HCT116 (cell line): ENCODE results near the gene IRAG1. TPM values are rescaled to one million over a fixed set of nuclear protein-coding genes. Genes with fewer than 3 reads are reported as not detected.

Experiments
- ATAC-seq: fragments of 200-7000 bp; cut with Tn5 transposase; 2 replicates; pipeline ENCODE4 v1.9.1; 2020; ENCODE audit warnings: mild to moderate bottlenecking, moderate library complexity
- BruUV-seq: library from RNA; stranded (reverse); fragments of 400-500 nt; replicated peaks from 2 replicates; lab custom pipeline; 2021; lab: Mats Ljungman, UMichigan
- CTCF ChIA-PET: fragments of 300-600 bp; sonication (Branson Sonifier 250); formaldehyde crosslinking; loops from one replicate; lab custom pipeline; 2021; ENCODE audit warnings: antibody characterized with exemption; lab: Charles Lee
- POLR2A ChIA-PET: fragments of 300-600, 350-600 bp; sonication (Branson Sonifier 250); formaldehyde crosslinking; loops from one replicate; lab custom pipeline; 2021; ENCODE audit warnings: antibody characterized with exemption; lab: Charles Lee
- RAD21 ChIA-PET, 2 experiments: fragments of 300-600 bp; sonication (Branson Sonifier 250); formaldehyde crosslinking; loops; one replicate each; lab custom pipeline; 2023; ENCODE audit warnings: low total read pairs in 2 of 2; ENCODE audit not compliant: uncharacterized antibody in 2 of 2, unreplicated experiment in 2 of 2, low non-redundant PET in 1 of 2; lab: Charles Lee
- DNase-seq: peaks from one replicate; pipeline ENCODE4 v3.0.0-alpha.2; 2010; ENCODE audit warnings: low read depth, low spot score
- H2AFZ ChIP-seq: fragments of 200-600 bp; shearing (Covaris generic), sonication (generic); 2 replicates; pipeline ENCODE4 v1.6.1; 2017; ENCODE audit warnings: low read depth, mixed run types, mixed read lengths, antibody characterized with exemption, low read length; ENCODE audit not compliant: poor library complexity, severe bottlenecking
- H3K27ac ChIP-seq: 2 replicates; pipeline ENCODE4 v1.5.1; 2012; ENCODE audit warnings: low read depth, low read length
- H3K27me3 ChIP-seq: fragments of 200-600 bp; sonication (generic); 2 replicates; pipeline ENCODE4 v1.6.1; 2016; ENCODE audit warnings: mixed run types, low read length, mixed read lengths; ENCODE audit not compliant: insufficient read depth
- H3K36me3 ChIP-seq, 2 experiments: fragments of 200-500 bp in 1 of 2; fragments of 200-600 bp in 1 of 2; sonication (Bioruptor generic) in 1 of 2; sonication (generic) in 1 of 2; 2 replicates each; pipeline versions ENCODE4 v1.5.1 to v1.6.1; 2014 to 2016; ENCODE audit warnings: low read length in 2 of 2, inconsistent platforms in 1 of 2, mixed read lengths in 1 of 2, mixed run types in 1 of 2; ENCODE audit not compliant: insufficient read depth in 2 of 2, control insufficient read depth in 1 of 2
- H3K4me1 ChIP-seq, 2 experiments: fragments of 200-600 bp in 1 of 2; sonication (generic) in 1 of 2; 2 replicates each; pipeline versions ENCODE4 v1.5.1 to v1.6.1; 2012 to 2017; ENCODE audit warnings: low read length in 2 of 2, inconsistent platforms in 1 of 2, mild to moderate bottlenecking in 1 of 2, mixed read lengths in 1 of 2, mixed run types in 1 of 2, moderate library complexity in 1 of 2; ENCODE audit not compliant: insufficient read depth in 2 of 2, control insufficient read depth in 1 of 2
- H3K4me2 ChIP-seq: fragments of 200-600 bp; sonication (generic); 2 replicates; pipeline ENCODE4 v1.6.1; 2017; ENCODE audit warnings: mixed run types, low read length, mixed read lengths
- H3K4me3 ChIP-seq, 2 experiments: fragments of 200-600 bp in 1 of 2; sonication (generic) in 1 of 2; replicated peaks in 1 of 2; 2 replicates each; pipeline ENCODE4 v1.5.1; 2011 to 2016; ENCODE audit warnings: low read length in 2 of 2, control low read depth in 1 of 2, low read depth in 1 of 2, mild to moderate bottlenecking in 1 of 2, mixed read lengths in 1 of 2, mixed run types in 1 of 2
- H3K79me2 ChIP-seq: fragments of 200-600 bp; sonication (generic); 2 replicates; pipeline ENCODE4 v1.6.1; 2017; ENCODE audit warnings: mild to moderate bottlenecking, mixed run types, low read length, moderate library complexity, mixed read lengths; ENCODE audit not compliant: insufficient read depth
- H3K9ac ChIP-seq: fragments of 200-600 bp; sonication (generic); 2 replicates; pipeline ENCODE4 v1.6.1; 2016; ENCODE audit warnings: low read length, mixed read lengths
- H3K9me2 ChIP-seq: fragments of 200-600 bp; sonication (generic), shearing (Covaris generic); 2 replicates; pipeline ENCODE4 v1.6.1; 2017; ENCODE audit warnings: mixed run types, mild to moderate bottlenecking, moderate library complexity; ENCODE audit not compliant: insufficient read depth
- H3K9me3 ChIP-seq, 2 experiments: fragments of 200-500 bp in 1 of 2; fragments of 200-600 bp in 1 of 2; sonication (Bioruptor generic) in 1 of 2; sonication (generic) in 1 of 2; 2 replicates each; pipeline ENCODE4 v1.6.1; 2014 to 2017; ENCODE audit warnings: low read length in 2 of 2, mixed read lengths in 2 of 2, inconsistent platforms in 1 of 2, low read depth in 1 of 2, mild to moderate bottlenecking in 1 of 2, mixed run types in 1 of 2, moderate library complexity in 1 of 2; ENCODE audit not compliant: control insufficient read depth in 1 of 2, insufficient read depth in 1 of 2
- H4K20me1 ChIP-seq: fragments of 200-600 bp; sonication (generic), shearing (Covaris generic); 2 replicates; pipeline ENCODE4 v1.6.1; 2017; ENCODE audit warnings: mixed run types, mild to moderate bottlenecking, moderate library complexity; ENCODE audit not compliant: insufficient read depth
- CBX3 ChIP-seq: IDR thresholded peaks from 2 replicates; pipeline ENCODE4 v1.6.1; 2012; ENCODE audit warnings: low read depth
- CEBPB ChIP-seq: IDR thresholded peaks from 2 replicates; pipeline ENCODE4 v1.6.1; 2012; ENCODE audit warnings: low read depth
- EGR1 ChIP-seq: IDR thresholded peaks from 2 replicates; pipeline ENCODE4 v1.6.1; 2012; ENCODE audit warnings: low read depth
- ELF1 ChIP-seq: IDR thresholded peaks from 2 replicates; pipeline ENCODE4 v1.6.1; 2012; ENCODE audit warnings: low read depth, borderline replicate concordance
- EZH2 ChIP-seq: fragments of 200-600 bp; sonication (generic); IDR thresholded peaks from 2 replicates; pipeline ENCODE4 v1.6.1; 2017; ENCODE audit warnings: antibody characterized with exemption, mixed run types
- EZH2phosphoT487 ChIP-seq: fragments of 200-600 bp; IDR thresholded peaks from 2 replicates; pipeline ENCODE4 v1.6.1; 2018; ENCODE audit warnings: antibody characterized with exemption, borderline replicate concordance
- FOSL1 ChIP-seq: IDR thresholded peaks from 2 replicates; pipeline ENCODE4 v1.6.1; 2012; ENCODE audit warnings: low read depth
- JUND ChIP-seq: IDR thresholded peaks from 2 replicates; pipeline ENCODE4 v1.6.1; 2012
- POLR2AphosphoS5 ChIP-seq: IDR thresholded peaks from 2 replicates; pipeline ENCODE4 v1.6.1; 2011; ENCODE audit warnings: mild to moderate bottlenecking, low read depth, low read length, moderate library complexity
- RAD21 ChIP-seq: IDR thresholded peaks from 2 replicates; pipeline ENCODE4 v1.6.1; 2012; ENCODE audit warnings: low read depth, mild to moderate bottlenecking
- SIN3A ChIP-seq: IDR thresholded peaks from 2 replicates; pipeline ENCODE4 v1.6.1; 2012; ENCODE audit warnings: low read depth
- SP1 ChIP-seq: IDR thresholded peaks from 2 replicates; pipeline ENCODE4 v1.6.1; 2012; ENCODE audit warnings: low read depth
- TCF7L2 ChIP-seq: IDR thresholded peaks from 2 replicates; pipeline ENCODE4 v1.7.0; 2011; ENCODE audit warnings: borderline replicate concordance, inconsistent platforms; ENCODE audit not compliant: insufficient read depth, insufficient read length; ENCODE audit errors: extremely low read depth
- YY1 ChIP-seq: IDR thresholded peaks from 2 replicates; pipeline ENCODE4 v1.6.1; 2011; ENCODE audit warnings: low read length, low read depth, moderate library complexity, mild to moderate bottlenecking; ENCODE audit not compliant: insufficient replicate concordance; ENCODE audit errors: extremely low read depth
- ZFX ChIP-seq: fragments of 450-650 bp; IDR thresholded peaks from 2 replicates; pipeline ENCODE4 v1.6.1; 2017
- ZNF274 ChIP-seq: fragments of 200-500 bp; sonication (Bioruptor generic); IDR thresholded peaks from 2 replicates; pipeline ENCODE4 v1.6.1; 2014; ENCODE audit warnings: mild to moderate bottlenecking, low read depth, low read length, inconsistent platforms
- intact Hi-C: fragments of 100-400 bp; cut with micrococcal nuclease; formaldehyde crosslinking; loops from 2 replicates; pipeline ENCODE4 v1.10.0; 2022
- total RNA-seq: library from RNA; stranded (reverse); gene quantifications from one replicate; pipeline ENCODE4 v1.2.1, GENCODE V29; 2021; ENCODE audit not compliant: unreplicated experiment
- TF ChIP-seq, protein P1 (sequence below): IDR thresholded peaks from 2 replicates; pipeline ENCODE4 v1.6.1; 2012
- TF ChIP-seq, protein P2 (sequence below), 3 experiments: fragments of 200-600 bp in 1 of 3; sonication (generic) in 1 of 3; IDR thresholded peaks in 2 of 3; conservative IDR thresholded peaks in 1 of 3; 2 replicates each; pipeline ENCODE4 v1.5.1; 2012 to 2017; ENCODE audit warnings: low read depth in 2 of 3, low read length in 2 of 3, antibody characterized with exemption in 1 of 3, borderline replicate concordance in 1 of 3, control low read depth in 1 of 3, mild to moderate bottlenecking in 1 of 3, mixed read lengths in 1 of 3, mixed run types in 1 of 3, moderate library complexity in 1 of 3; ENCODE audit not compliant: insufficient read depth in 1 of 3

IRAG1 gene
- total RNA-seq, 1 experiment from 2014 or later, result 3.7 TPM

DNA sequence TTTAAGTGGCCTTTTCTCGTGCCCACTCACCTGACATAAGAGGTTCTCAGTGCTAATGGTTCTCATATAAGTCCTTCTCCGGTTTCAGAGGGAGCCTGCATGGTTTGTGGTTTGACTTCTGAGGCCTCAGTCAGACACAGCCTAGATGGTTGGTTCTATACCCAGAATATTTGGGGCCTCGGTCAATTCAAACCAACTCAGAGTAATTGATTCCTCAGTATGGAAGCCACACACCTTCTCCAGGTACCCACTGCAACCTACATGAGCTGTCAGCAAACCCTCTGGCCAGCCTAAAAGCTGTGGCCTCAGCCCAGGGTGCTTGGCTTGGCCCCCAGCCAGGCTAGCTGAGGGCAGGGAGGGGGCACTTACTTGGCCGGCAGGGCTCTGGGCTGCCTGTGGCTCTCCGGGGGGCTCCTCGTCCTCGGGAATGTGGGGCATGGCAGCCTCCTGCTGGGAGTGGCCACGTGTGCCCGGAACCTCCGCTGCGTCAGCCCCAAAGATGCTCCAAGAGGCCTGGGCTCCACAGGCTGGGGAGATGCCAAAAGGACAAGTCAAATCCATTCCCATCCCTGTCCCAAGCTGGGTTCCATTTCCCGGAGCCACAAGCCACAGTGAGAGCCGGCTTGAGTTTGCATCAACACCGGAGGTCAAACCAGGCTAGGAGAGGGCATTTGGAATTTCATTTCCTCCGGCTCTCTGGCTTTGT lies 41.7 kb downstream of the IRAG1 start:
- no peaks in the 10 kb centered on the region for H3K79me2 ChIP-seq
- no peak overlapping the region for H2AFZ ChIP-seq
- POLR2A ChIA-PET, result interaction anchor here (0.8 to 2.0 kb wide), 3 partner anchors 8 to 13 kb away, joined by 3 to 4 read pairs (median 3); no protein-coding TSS in a partner anchor
- ATAC-seq (peak; percentile 56), DNase-seq (peak; percentile 44)
- H3K4me2 ChIP-seq, result peak overlapping the region; percentile 71
- RAD21 ChIA-PET, result interaction anchor here (0.7 to 1.5 kb wide), 4 partner anchors 26 to 246 kb away, joined by 3 to 4 read pairs (median 4); no protein-coding TSS in a partner anchor
- no peaks in the 10 kb centered on the region for H3K27me3 ChIP-seq
- intact Hi-C loops, result loop anchor here (5.0 kb wide), 1 partner anchor 110 kb away; the partner anchor contains the start of gene RNF141
- H3K9me2 ChIP-seq, result no peaks in the 10 kb centered on the region
- H4K20me1 ChIP-seq, result no peaks in the 10 kb centered on the region
- CTCF ChIA-PET, result interaction anchor here (0.9 to 1.4 kb wide), 2 partner anchors 15 to 245 kb away, joined by 3 to 4 read pairs; no protein-coding TSS in a partner anchor
- BruUV-seq, result TSS peak; percentile 72
- no peaks in the 10 kb centered on the region for H3K36me3 ChIP-seq
- peak overlapping the region; percentile 61 for H3K9ac ChIP-seq
- H3K9me3 ChIP-seq, result no peaks in the 10 kb centered on the region
- TF ChIP-seq ZFX, result peak; percentile 27; the same call in 1 of the 2 replicates
- TF ChIP-seq EGR1, result no peak
- no peak for TF ChIP-seq CEBPB
- peak; percentile 52 for TF ChIP-seq POLR2AphosphoS5
- TF ChIP-seq TCF7L2, result peak; percentile 37
- H3K4me3 ChIP-seq, result peak overlapping the region; percentile 13 to 38
- H3K4me1 ChIP-seq, result peaks cover 97 to 100% of the 10 kb centered on the region in 2 experiments
- H3K27ac ChIP-seq, result peak overlapping the region; percentile 100

DNA sequence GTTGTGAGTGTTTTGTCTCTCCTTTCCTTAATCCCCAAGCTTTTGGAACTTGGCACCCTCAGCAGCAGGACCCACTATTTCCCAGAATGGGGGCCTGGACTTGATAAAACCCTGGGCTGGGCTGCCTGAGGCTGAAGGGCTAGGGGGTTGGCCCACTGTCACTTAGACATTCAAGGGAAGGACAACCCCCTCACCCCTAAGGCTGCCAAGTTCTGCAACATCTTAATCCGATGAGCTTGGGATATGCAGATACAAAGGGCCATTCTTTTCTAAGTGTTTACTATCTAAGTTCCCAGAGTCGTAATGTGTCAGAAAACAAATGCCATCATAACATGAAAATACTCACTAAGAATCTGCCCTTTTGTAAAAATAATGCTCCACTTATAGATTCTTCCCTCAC lies 42.9 kb downstream of the IRAG1 start:
- H3K36me3 ChIP-seq, result no peaks in the 10 kb centered on the region
- H3K27me3 ChIP-seq, result no peaks in the 10 kb centered on the region
- ATAC-seq, result no peak
- H3K9me2 ChIP-seq, result no peaks in the 10 kb centered on the region
- H2AFZ ChIP-seq, result no peak overlapping the region
- no TSS peak for BruUV-seq
- H3K4me1 ChIP-seq, result peaks cover 97 to 100% of the 10 kb centered on the region in 2 experiments
- H3K27ac ChIP-seq, result peak overlapping the region; percentile 100
- RAD21 ChIA-PET, result no interaction called here
- no peak for DNase-seq
- H3K79me2 ChIP-seq, result no peaks in the 10 kb centered on the region
- no peaks in the 10 kb centered on the region for H3K9me3 ChIP-seq
- H3K4me2 ChIP-seq, result peak overlapping the region; percentile 71
- intact Hi-C loops, result loop anchor here (5.0 kb wide), 1 partner anchor 108 kb away; the partner anchor contains the start of gene RNF141
- CTCF ChIA-PET, result interaction anchor here (1.2 kb wide), 1 partner anchor 284 kb away, joined by 4 read pairs; no protein-coding TSS in a partner anchor
- no peaks in the 10 kb centered on the region for H4K20me1 ChIP-seq
- no peak overlapping the region for H3K4me3 ChIP-seq
- POLR2A ChIA-PET, result interaction anchor here (1.3 to 2.0 kb wide), 2 partner anchors 9 to 15 kb away, joined by 3 to 4 read pairs; no protein-coding TSS in a partner anchor
- H3K9ac ChIP-seq, result peak overlapping the region; percentile 61
- no peak for TF ChIP-seq EZH2
- TF ChIP-seq ZFX, result no peak
- TF ChIP-seq SP1, result no peak
- no peak for TF ChIP-seq SIN3A
- TF ChIP-seq, protein P1, sequence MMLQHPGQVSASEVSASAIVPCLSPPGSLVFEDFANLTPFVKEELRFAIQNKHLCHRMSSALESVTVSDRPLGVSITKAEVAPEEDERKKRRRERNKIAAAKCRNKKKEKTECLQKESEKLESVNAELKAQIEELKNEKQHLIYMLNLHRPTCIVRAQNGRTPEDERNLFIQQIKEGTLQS, result no peak
- TF ChIP-seq ZNF274, result no peak
- no peak for TF ChIP-seq POLR2AphosphoS5
- TF ChIP-seq TCF7L2, result no peak
- TF ChIP-seq JUND, result no peak
- TF ChIP-seq, protein P2, sequence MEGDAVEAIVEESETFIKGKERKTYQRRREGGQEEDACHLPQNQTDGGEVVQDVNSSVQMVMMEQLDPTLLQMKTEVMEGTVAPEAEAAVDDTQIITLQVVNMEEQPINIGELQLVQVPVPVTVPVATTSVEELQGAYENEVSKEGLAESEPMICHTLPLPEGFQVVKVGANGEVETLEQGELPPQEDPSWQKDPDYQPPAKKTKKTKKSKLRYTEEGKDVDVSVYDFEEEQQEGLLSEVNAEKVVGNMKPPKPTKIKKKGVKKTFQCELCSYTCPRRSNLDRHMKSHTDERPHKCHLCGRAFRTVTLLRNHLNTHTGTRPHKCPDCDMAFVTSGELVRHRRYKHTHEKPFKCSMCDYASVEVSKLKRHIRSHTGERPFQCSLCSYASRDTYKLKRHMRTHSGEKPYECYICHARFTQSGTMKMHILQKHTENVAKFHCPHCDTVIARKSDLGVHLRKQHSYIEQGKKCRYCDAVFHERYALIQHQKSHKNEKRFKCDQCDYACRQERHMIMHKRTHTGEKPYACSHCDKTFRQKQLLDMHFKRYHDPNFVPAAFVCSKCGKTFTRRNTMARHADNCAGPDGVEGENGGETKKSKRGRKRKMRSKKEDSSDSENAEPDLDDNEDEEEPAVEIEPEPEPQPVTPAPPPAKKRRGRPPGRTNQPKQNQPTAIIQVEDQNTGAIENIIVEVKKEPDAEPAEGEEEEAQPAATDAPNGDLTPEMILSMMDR (IDR thresholded peaks at IDR 0.05 in 2 of 3, conservative IDR thresholded peaks at IDR 0.05 in 1 of 3; ENCODE audit: borderline replicate concordance in 1 of 3, insufficient read depth in 1 of 3, low read depth in 2 of 3, low read length in 2 of 3), result no peak
- TF ChIP-seq RAD21, result no peak
- no peak for TF ChIP-seq FOSL1
- no peak for TF ChIP-seq CBX3
- no peak for TF ChIP-seq EZH2phosphoT487
- TF ChIP-seq ELF1, result no peak
- TF ChIP-seq YY1, result no peak
